ENCODE data around the gene ZNF70. TPM values are rescaled to one million over a fixed set of nuclear protein-coding genes. Genes with fewer than 3 reads are reported as not detected.

Gene ZNF70
- total RNA-seq, 1 donor from 2014 or later, result 3.2 TPM

Other genes starting within 250 kb of the ZNF70 start
- gene IGLL1, start 170.8 kb downstream of the ZNF70 start, total RNA-seq, result not detected
- gene DRICH1, start 118.8 kb downstream of the ZNF70 start, total RNA-seq, result not detected
- gene RGL4, start 60.1 kb downstream of the ZNF70 start, total RNA-seq, result not detected
- gene VPREB3, start 3.3 kb upstream of the ZNF70 start, total RNA-seq, result 0.43 TPM
- not detected for gene C22orf15, start 11.9 kb upstream of the ZNF70 start, total RNA-seq
- gene CHCHD10, start 16.9 kb upstream of the ZNF70 start, total RNA-seq, result 1,642 TPM
- 28.0 TPM for gene MMP11, start 21.7 kb upstream of the ZNF70 start, total RNA-seq
- gene SMARCB1, start 35.9 kb upstream of the ZNF70 start, total RNA-seq, result 52.5 TPM
- gene DERL3, start 87.9 kb upstream of the ZNF70 start, total RNA-seq, result 3.1 TPM
- gene SLC2A11, start 106.8 kb upstream of the ZNF70 start, total RNA-seq, result 20.3 TPM
- 272 TPM for gene MIF, start 143.3 kb upstream of the ZNF70 start, total RNA-seq
- 4.6 TPM for gene GSTT2B, start 210.1 kb upstream of the ZNF70 start, total RNA-seq
- 1.5 TPM for gene DDTL, start 215.8 kb upstream of the ZNF70 start, total RNA-seq
- gene DDT, start 223.3 kb upstream of the ZNF70 start, total RNA-seq, result 139 TPM
- not detected for gene GSTT2, start 229.0 kb upstream of the ZNF70 start, total RNA-seq

Data from Right ventricle myocardium inferior (tissue), 1 donor.